NK-92 treated with Interleukin-12 subunit alpha and Interleukin-12 subunit beta, amount 100 ng/mL, for 24 hours (cell line): ENCODE results near the gene THSD7A.

Experiments used
- DNase-seq: peaks from one replicate; lab custom pipeline; 2025; lab: John Stamatoyannopoulos, UW

THSD7A gene

GRCh38 chr7:11517853-11518252, 314.1 kb downstream of the THSD7A start:
- DNase-seq = no peak

- DNase-seq = no peak
Observed at GRCh38 chr7:11516328-11516727, 315.7 kb downstream of the THSD7A start.

DNA sequence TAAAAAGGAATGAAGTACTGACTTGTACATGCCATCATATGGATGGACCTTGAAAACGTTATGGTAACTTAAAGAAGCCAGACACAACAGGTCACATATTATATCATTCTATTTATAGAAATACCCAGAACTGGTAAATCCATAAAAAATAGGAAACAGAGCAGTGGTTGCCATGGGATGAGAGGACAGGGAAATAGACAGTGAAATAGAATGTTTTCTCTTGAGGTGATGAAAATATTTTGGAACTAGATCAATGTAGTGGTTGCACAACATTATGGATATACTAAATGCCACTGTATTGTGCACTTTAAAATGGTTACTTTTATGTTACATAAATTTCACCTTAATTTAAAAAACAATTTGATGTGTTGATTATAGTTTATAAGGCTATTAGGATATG, 318.5 kb downstream of the THSD7A start:
- no peak for DNase-seq

DNA sequence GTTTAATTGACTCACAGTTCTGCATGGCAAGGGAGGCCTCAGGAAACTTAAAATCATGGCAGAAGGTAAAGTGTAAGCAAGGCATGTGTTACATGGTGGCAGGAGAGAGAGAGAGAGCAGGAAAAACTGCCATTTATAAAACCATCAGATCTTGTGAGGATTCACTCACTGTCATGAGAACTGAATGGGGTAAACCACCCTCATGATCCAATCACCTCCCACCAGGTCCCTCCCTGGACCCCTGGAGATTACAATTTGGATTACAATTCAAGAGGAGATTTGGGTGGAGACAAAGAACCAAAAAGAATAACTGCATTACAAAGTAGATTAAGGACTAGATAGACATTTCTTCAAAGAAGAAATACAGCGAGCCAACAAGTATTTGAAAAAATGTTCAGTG, 324.1 kb downstream of the THSD7A start:
- DNase-seq = no peak

DNA sequence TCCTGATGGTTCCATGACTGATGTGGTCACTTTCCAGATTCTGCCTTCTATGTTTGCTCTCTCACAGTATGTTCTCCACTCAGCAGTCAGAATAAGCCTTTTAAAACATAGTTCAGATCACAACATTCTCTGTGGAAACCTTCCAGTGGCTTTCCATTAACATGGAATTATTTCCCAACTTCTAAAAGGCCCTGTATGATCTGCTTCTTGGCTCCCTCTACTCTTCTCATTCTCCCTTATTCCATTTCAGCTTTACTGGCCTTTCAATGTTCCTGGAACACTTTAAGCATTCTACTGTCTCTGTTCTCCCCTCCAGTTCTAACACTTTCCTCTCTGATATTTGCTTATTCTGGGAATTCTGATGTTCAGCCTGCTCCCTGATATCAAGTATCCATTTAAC, 325.6 kb downstream of the THSD7A start:
- DNase-seq = no peak

- no peak for DNase-seq
Observed at GRCh38 chr7:11505471-11505985, 326.5 kb downstream of the THSD7A start.

- no peak for DNase-seq
Observed at GRCh38 chr7:11492307-11492706, 339.7 kb downstream of the THSD7A start.

- DNase-seq = no peak
Observed at GRCh38 chr7:11491811-11492210, 340.2 kb downstream of the THSD7A start.

GRCh38 chr7:11489280-11489679, 342.7 kb downstream of the THSD7A start:
- DNase-seq = no peak

DNA sequence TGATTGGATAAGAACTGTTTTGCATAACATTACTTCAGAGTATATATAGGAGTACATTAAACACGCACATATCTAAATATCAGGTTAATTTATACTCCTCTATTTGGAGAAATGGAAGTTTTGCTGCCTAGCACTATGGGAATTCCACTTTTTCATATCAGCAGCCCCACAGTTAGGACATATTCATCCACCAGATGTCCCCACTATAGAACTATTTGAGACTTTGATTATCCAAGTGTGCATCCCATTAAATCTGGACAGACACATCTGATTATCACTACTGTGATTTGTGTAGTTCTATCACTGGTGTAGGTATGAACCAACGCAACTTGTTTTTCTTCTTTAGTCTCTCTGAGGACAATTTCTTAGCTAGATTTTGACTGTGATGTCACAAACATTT, 345.7 kb downstream of the THSD7A start:
- DNase-seq = no peak

GRCh38 chr7:11485636-11486035, 346.4 kb downstream of the THSD7A start:
- DNase-seq = no peak

DNA sequence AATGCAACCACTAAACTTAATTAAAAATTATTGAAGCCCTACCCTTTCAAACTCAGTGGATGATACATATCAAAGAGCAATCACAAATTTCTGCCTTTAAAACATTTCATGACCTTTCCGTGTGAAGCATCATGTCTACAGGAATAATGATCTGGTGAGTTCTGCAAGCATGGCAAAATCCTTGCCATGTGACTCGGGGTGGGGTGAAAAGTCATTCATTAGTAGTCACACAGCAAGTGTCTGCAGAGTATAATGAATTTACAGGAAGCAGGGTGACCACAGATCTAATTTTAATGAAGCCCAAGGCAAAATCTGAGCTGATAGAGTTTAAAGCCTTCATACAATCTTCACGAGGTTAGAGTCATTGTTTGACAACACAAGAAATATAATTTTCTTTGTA, 351.9 kb downstream of the THSD7A start:
- no peak for DNase-seq

DNA sequence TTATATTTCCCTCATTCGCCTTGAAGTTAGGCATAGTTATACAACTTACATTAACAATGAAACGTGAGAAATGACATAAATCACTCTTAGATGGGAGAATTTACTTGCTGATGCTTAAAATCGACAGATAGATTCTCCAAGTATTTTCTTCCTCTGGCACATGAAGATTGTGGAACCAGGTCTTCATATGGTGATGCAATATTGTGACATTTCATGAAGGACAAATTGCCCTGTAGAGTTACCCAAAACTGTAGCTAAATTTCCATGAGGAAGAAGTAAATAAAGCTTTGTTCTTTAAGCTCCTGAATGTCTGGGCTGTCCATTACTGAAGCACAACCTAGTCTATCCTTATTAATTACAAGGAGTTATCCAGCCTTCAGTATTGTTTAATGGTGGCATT, 353.1 kb downstream of the THSD7A start:
- DNase-seq = no peak

GRCh38 chr7:11478426-11478825, 353.6 kb downstream of the THSD7A start:
- no peak for DNase-seq

- no peak for DNase-seq
Observed at GRCh38 chr7:11474902-11475585, 357.0 kb downstream of the THSD7A start.

DNA sequence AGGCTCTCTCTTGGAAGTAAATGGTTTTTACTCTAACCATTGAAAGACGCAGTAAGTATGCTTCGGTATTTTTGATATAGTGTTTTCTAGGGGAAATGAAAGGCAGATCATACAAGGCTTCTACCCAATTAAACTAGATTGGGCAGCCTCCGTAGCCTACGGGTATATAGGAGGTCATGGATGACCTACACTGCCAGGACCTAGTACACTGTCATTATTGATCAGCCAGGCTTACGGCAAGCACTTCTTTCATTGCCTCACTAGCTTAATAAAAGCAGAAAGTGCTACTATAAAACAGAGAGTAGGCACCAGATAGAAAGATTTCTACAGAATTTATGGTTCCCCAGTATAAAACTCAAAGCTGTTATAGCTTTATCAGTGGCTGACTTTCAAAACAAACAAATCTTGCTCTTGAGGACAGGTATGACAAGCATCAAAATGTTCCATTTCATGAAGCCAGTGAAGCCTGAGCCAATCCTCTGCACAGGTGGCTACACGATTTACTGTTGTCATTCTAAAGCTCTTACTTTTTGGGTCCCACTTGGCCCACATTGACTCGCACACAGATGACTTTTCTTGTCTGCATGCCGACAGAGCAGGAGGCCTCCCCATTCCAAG, 358.1 kb downstream of the THSD7A start:
- no peak for DNase-seq

- no peak for DNase-seq
Observed at GRCh38 chr7:11473220-11473619, 358.8 kb downstream of the THSD7A start.

DNA sequence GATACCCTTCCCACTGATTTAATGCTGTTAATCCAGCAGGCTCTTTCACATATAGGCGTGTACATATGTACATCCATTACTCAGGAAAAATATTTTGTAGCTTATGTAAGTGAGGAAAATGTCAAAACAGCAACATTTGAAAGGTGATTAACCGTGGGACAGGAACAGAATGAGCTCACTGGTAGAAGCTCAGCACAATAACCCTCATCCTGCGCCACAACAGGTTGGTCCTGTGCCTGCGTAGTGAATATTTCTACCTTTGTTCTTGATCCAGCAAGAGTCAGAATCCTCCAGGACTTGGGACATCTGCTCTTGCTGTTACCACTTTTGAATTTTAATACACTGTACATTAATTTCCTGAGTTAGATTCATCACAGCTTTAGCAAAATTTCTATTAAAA, 359.4 kb downstream of the THSD7A start:
- no peak for DNase-seq

DNA sequence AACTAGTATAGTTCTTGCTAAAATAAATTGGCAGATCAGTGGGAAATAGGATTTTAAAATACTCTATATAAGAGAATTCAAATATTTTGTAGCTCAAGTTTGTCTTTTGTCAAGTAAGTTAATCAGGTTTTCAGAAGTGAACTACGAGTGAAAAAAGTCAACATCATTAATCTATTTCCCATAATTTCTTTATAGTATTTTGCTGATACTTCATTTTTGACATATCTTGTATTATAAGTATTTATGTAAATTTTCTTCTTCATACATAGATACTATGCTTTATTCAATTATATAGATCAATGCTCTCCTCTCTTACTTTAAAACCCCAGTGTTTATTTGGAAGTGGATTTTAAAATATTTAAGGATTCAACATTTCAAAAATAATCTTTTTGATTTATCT, 360.7 kb downstream of the THSD7A start:
- DNase-seq = no peak

DNA sequence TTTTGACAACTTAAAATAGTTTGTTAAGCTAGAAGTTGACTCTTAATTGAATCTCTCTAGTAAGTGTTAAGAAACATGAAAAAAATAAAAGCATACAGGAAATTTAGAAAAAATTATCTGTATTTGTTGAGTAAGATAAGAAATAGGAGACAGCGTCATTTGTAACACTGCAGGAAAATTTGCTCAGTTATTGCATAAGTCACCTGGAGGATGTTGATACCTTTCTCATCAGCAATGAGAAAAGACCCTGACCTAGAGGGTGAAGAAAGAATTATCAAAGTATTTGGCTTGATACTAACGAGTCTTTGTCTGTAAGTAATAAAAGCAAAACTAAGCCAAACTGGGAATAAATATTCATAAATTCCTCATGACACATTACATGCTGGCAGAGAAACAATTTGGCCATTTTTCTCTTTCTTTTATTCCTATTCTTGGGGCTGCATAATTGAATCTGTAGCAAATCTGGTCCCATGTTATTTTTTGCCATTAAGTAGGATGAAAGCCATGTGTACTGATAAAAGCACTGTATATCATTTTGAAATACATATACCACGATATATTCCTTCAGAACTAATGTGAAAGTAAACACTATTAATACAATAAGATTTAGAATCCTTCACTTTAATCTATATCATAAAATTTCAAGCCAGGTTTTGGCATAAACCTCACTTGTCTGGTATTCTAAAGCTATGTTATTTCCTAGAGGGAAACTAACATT, 362.8 kb downstream of the THSD7A start:
- no peak for DNase-seq

GRCh38 chr7:11466517-11467105, 365.4 kb downstream of the THSD7A start:
- DNase-seq = no peak

DNA sequence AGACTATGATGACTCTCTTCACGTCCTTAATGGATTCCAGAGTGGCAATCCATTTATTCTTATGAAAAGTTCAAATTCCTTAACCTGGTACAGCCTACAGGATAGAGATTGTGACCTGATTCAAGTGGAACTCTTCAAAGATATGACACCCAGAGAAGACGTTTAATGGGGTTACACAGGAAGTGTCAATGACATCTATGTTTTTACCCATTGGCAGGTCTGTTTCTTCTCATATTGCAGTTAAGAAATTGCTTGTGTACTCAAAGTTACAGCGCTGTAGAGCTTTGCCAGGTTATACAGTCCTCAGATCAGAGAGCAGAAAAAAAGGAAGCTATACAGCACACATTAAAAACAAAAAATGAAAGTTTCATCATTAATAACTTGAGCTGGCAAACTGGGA, 367.4 kb downstream of the THSD7A start:
- DNase-seq = no peak

- DNase-seq = no peak
Observed at GRCh38 chr7:11461946-11462345, 370.1 kb downstream of the THSD7A start.
